Measurements from ENCODE around the gene ANKRD6. TPM values are rescaled to one million over a fixed set of nuclear protein-coding genes. Genes with fewer than 3 reads are reported as not detected.
A peak's percentile ranks its signal among the peaks of the same experiment; 100 is the strongest.

ANKRD6 gene
- total and polyA plus RNA-seq, 3 experiments from 2014 or later = 2.8 to 3.4 (median 3.0) TPM

DNA sequence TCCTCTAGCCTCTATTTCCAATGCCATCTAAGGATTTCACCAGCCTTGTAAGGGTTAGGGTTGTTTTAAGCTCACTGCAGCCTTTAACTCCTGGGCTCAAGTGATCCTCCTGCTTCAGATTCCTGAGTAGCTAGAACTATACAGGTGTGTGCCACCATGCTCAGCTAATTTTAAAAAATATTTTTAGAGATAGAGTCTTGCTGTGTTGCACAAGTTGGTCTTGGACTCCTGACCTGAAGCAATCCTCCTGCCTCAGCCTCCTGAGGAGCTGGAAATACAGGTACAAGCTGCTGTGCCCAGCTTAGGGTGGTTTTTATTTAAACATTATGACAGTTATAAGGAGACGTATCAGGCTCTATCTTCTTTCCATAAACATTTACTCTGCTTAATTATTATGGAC lies 26.5 kb downstream of the ANKRD6 start:
- Mint-ChIP-seq H3K4me1 (no peaks in the 10 kb centered on the region), H3K27ac (no peak overlapping the region), H3K4me3 (no peak overlapping the region), H3K9me3 (peaks cover 0 to 7% (median 4%) of the 10 kb centered on the region in 5 donors), H3K36me3 (peaks cover 0 to 14% (median 3%) of the 10 kb centered on the region in 3 donors), H3K27me3 (peaks cover 0 to 3% of the 10 kb centered on the region in 2 donors)
- H3K4me3 ChIP-seq (ENCODE audit: low read length) = no peak overlapping the region
- no peak for DNase-seq
- ChIA-PET CTCF (no interaction called here), POLR2A (interaction anchor here (0.6 kb wide), 1 partner anchor 552 kb away, joined by 3 read pairs; no protein-coding TSS in a partner anchor)
- no peak overlapping the region for H3K27ac ChIP-seq (ENCODE audit: low read depth, low read length)
- no peaks in the 10 kb centered on the region for H3K4me1 ChIP-seq (ENCODE audit: insufficient read depth, low read length)
- H3K27me3 ChIP-seq (ENCODE audit: insufficient read depth, low read length, poor library complexity, severe bottlenecking) = no peaks in the 10 kb centered on the region
- H3K9me3 ChIP-seq (ENCODE audit: low read length) = no peaks in the 10 kb centered on the region
- H3K36me3 ChIP-seq (ENCODE audit: insufficient read depth, low read length) = no peaks in the 10 kb centered on the region

DNA sequence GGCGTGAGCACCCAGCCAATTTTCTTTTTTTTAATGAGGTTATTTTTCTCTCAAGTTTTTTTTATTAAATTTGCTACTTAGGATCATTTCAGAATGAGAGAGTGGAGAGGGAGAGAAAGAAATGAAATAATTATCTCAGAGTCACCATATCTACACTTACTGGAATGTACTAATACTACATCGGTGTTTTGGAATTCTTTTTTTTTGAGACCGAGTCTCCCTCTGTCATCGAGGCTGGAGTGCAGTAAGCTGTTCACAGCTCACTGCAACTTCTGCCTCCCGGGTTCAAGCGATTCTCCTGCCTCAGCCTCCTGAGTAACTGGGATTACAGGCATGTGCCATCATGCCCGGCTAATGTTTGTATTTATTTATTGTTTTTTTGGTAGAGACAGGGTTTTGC lies 27.8 kb downstream of the ANKRD6 start:
- no peaks in the 10 kb centered on the region for H3K36me3 ChIP-seq (ENCODE audit: insufficient read depth, low read length)
- CTCF ChIA-PET = interaction anchor here (0.5 kb wide), 1 partner anchor 40 kb away, joined by 3 read pairs; no protein-coding TSS in a partner anchor
- H3K4me3 ChIP-seq (ENCODE audit: low read length) = no peak overlapping the region
- H3K9me3 Mint-ChIP-seq = peaks cover 0 to 5% (median 4%) of the 10 kb centered on the region in 5 donors
- no peak overlapping the region for H3K27ac ChIP-seq (ENCODE audit: low read depth, low read length)
- H3K27me3 Mint-ChIP-seq = peaks cover 0 to 5% of the 10 kb centered on the region in 2 donors
- no peaks in the 10 kb centered on the region for H3K9me3 ChIP-seq (ENCODE audit: low read length)
- no peaks in the 10 kb centered on the region for H3K4me1 ChIP-seq (ENCODE audit: insufficient read depth, low read length)
- no peak for DNase-seq
- peaks cover 0 to 10% (median 3%) of the 10 kb centered on the region in 3 donors for H3K36me3 Mint-ChIP-seq
- H3K27ac Mint-ChIP-seq = no peak overlapping the region
- H3K27me3 ChIP-seq (ENCODE audit: insufficient read depth, low read length, poor library complexity, severe bottlenecking) = no peaks in the 10 kb centered on the region
- no peaks in the 10 kb centered on the region for H3K4me1 Mint-ChIP-seq
- no peak overlapping the region for H3K4me3 Mint-ChIP-seq
- POLR2A ChIA-PET = no interaction called here

DNA sequence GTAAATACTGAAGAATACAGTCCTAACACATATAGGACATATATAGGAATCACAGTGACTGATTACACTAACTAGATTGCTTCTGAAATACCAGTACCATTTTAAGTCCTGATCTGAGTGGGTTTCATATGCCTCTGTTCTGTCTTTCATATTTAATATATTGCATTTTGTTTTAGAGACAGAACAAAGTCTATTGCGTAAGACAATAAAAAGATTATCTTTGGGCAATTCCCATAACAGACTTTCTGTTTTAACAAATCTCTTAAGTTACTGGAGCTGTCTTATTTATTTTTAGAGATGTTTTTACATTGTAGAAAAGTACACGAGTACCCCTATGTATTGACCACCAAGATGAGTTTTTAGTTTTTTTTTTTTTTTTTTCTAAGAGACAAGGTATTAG lies 29.6 kb downstream of the ANKRD6 start:
- no peak for DNase-seq
- Histone ChIP-seq H3K4me3 (ENCODE audit: low read length) (no peak overlapping the region), H3K9me3 (ENCODE audit: low read length) (no peaks in the 10 kb centered on the region), H3K36me3 (ENCODE audit: insufficient read depth, low read length) (no peaks in the 10 kb centered on the region), H3K27me3 (ENCODE audit: insufficient read depth, low read length, poor library complexity, severe bottlenecking) (no peaks in the 10 kb centered on the region), H3K4me1 (ENCODE audit: insufficient read depth, low read length) (no peaks in the 10 kb centered on the region), H3K27ac (ENCODE audit: low read depth, low read length) (no peak overlapping the region)
- H3K4me3 Mint-ChIP-seq = no peak overlapping the region
- H3K27ac Mint-ChIP-seq = no peak overlapping the region
- CTCF ChIA-PET = no interaction called here
- H3K9me3 Mint-ChIP-seq = no peaks in the 10 kb centered on the region
- H3K36me3 Mint-ChIP-seq = no peaks in the 10 kb centered on the region
- peaks cover 0 to 6% of the 10 kb centered on the region in 2 donors for H3K27me3 Mint-ChIP-seq
- POLR2A ChIA-PET = no interaction called here
- no peaks in the 10 kb centered on the region for H3K4me1 Mint-ChIP-seq

DNA sequence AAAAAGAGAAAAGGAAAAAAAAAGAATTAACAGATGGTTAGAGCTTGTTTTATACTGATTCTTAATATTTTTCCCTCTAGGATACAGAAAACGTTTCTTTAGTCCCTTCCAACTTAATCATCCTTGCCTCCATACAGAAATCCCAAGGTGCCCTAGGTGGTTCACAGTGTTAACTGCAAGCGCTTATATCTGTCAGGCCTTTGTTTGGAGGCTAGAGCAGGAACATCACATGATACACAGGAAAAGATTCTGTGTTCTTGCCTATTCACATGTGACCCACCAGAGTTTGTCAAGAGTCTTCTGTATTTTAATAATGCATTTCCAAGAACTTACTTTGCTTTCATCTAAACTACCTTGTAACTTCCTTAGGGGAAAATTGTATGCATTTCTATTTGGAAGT lies 31.3 kb downstream of the ANKRD6 start:
- Mint-ChIP-seq H3K9me3 (no peaks in the 10 kb centered on the region), H3K4me3 (no peak overlapping the region), H3K36me3 (no peaks in the 10 kb centered on the region), H3K27me3 (peaks cover 0 to 9% of the 10 kb centered on the region in 2 donors), H3K4me1 (no peaks in the 10 kb centered on the region), H3K27ac (no peak overlapping the region)
- no peak for DNase-seq
- Histone ChIP-seq H3K4me1 (ENCODE audit: insufficient read depth, low read length) (no peaks in the 10 kb centered on the region), H3K9me3 (ENCODE audit: low read length) (no peaks in the 10 kb centered on the region), H3K27me3 (ENCODE audit: insufficient read depth, low read length, poor library complexity, severe bottlenecking) (no peaks in the 10 kb centered on the region), H3K36me3 (ENCODE audit: insufficient read depth, low read length) (no peaks in the 10 kb centered on the region), H3K4me3 (ENCODE audit: low read length) (no peak overlapping the region), H3K27ac (ENCODE audit: low read depth, low read length) (no peak overlapping the region)
- ChIA-PET CTCF (no interaction called here), POLR2A (no interaction called here)

GRCh38 chr6:89467437-89467836 lies 34.5 kb downstream of the ANKRD6 start:
- Mint-ChIP-seq H3K27me3 (peaks cover 0 to 9% of the 10 kb centered on the region in 2 donors), H3K27ac (no peak overlapping the region), H3K4me3 (no peak overlapping the region), H3K9me3 (no peaks in the 10 kb centered on the region), H3K4me1 (no peaks in the 10 kb centered on the region), H3K36me3 (no peaks in the 10 kb centered on the region)
- POLR2A ChIA-PET = no interaction called here
- no peak for DNase-seq
- H3K4me1 ChIP-seq (ENCODE audit: insufficient read depth, low read length) = no peaks in the 10 kb centered on the region
- H3K27ac ChIP-seq (ENCODE audit: low read depth, low read length) = no peak overlapping the region
- H3K27me3 ChIP-seq (ENCODE audit: insufficient read depth, low read length, poor library complexity, severe bottlenecking) = no peaks in the 10 kb centered on the region
- no peak overlapping the region for H3K4me3 ChIP-seq (ENCODE audit: low read length)
- H3K9me3 ChIP-seq (ENCODE audit: low read length) = no peaks in the 10 kb centered on the region
- H3K36me3 ChIP-seq (ENCODE audit: insufficient read depth, low read length) = no peaks in the 10 kb centered on the region
- CTCF ChIA-PET = interaction anchor here (1.5 kb wide), 1 partner anchor 30 kb away, joined by 4 read pairs; no protein-coding TSS in a partner anchor

DNA sequence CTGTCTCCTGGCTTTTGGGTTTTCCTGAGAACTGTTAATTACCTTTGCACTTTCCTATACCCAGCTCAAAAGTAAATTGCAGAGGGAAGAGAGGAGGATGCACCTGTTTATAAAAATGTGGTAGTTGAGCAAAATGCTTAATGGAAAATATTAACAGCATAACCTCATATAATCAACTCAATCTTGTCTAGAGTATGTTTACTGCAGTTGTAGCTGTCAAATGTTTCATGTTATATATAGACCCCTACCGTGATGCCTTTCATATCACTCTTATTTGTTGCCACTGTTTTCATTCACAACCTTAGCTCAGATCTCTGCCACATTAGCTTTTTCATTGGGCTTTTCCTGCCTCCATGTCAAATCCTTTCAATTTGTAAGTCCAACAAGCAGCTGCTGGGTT lies 36.0 kb downstream of the ANKRD6 start:
- Histone ChIP-seq H3K4me1 (ENCODE audit: insufficient read depth, low read length) (no peaks in the 10 kb centered on the region), H3K9me3 (ENCODE audit: low read length) (no peaks in the 10 kb centered on the region), H3K27ac (ENCODE audit: low read depth, low read length) (no peak overlapping the region), H3K27me3 (ENCODE audit: insufficient read depth, low read length, poor library complexity, severe bottlenecking) (no peaks in the 10 kb centered on the region), H3K4me3 (ENCODE audit: low read length) (no peak overlapping the region), H3K36me3 (ENCODE audit: insufficient read depth, low read length) (no peaks in the 10 kb centered on the region)
- H3K9me3 Mint-ChIP-seq = no peaks in the 10 kb centered on the region
- ChIA-PET POLR2A (interaction anchor here (0.6 kb wide), 1 partner anchor 144 kb away, joined by 3 read pairs; no protein-coding TSS in a partner anchor), CTCF (interaction anchor here (1.3 kb wide), 1 partner anchor 35 kb away, joined by 3 read pairs; no protein-coding TSS in a partner anchor)
- peaks cover 3 to 6% (median 3%) of the 10 kb centered on the region in 3 donors for H3K4me1 Mint-ChIP-seq
- DNase-seq = no peak
- no peaks in the 10 kb centered on the region for H3K36me3 Mint-ChIP-seq
- H3K4me3 Mint-ChIP-seq = no peak overlapping the region
- peaks cover 0 to 9% of the 10 kb centered on the region in 2 donors for H3K27me3 Mint-ChIP-seq
- peak overlapping the region in 1 of 8 donors; percentile 67 for H3K27ac Mint-ChIP-seq

DNA sequence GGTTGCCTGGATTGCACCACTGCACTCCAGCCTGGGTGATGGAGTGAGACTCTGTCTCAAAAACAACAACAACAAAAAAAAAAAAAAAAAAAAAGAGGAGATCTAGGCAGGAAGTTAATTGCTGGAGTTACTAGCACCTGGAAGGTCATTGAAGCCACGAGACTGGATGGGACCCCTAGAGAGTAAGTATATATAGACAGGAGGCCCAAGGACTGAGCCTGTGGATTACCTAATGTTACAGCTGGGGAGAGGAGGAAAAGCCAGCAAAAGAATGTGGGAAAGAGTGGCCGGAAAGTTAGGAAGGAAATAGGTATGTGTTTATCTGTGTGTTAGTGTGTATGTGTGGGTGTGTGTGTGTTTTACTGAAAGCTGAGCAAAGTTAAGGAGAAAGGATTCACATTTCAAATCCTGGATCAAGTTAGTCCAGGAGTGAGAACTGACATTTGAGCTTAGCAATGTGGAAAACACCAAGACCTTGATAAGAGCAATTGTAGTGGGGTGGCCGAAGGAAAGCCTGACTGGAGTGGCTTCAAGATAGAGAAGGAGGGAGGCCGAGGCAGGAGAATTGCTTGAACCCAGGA lies 38.4 kb downstream of the ANKRD6 start:
- Mint-ChIP-seq H3K9me3 (no peaks in the 10 kb centered on the region), H3K4me1 (peaks cover 19 to 24% (median 24%) of the 10 kb centered on the region in 3 donors)
- CTCF ChIA-PET = interaction anchor here (0.8 kb wide), 1 partner anchor 39 kb away, joined by 4 read pairs; no protein-coding TSS in a partner anchor

GRCh38 chr6:89475101-89475500 lies 42.1 kb downstream of the ANKRD6 start:
- Mint-ChIP-seq H3K4me1 (peaks cover 19 to 24% (median 24%) of the 10 kb centered on the region in 3 donors), H3K36me3 (no peaks in the 10 kb centered on the region), H3K27me3 (no peaks in the 10 kb centered on the region), H3K4me3 (peak overlapping the region in 6 of 7 donors; percentile 44 to 83 (median 55)), H3K9me3 (no peaks in the 10 kb centered on the region), H3K27ac (peak overlapping the region in 4 of 8 donors; percentile 28 to 82 (median 67))
- Histone ChIP-seq H3K27me3 (ENCODE audit: insufficient read depth, low read length, poor library complexity, severe bottlenecking) (no peaks in the 10 kb centered on the region), H3K27ac (ENCODE audit: low read depth, low read length) (no peak overlapping the region), H3K4me1 (ENCODE audit: insufficient read depth, low read length) (peaks cover 17% of the 10 kb centered on the region), H3K4me3 (ENCODE audit: low read length) (no peak overlapping the region), H3K36me3 (ENCODE audit: insufficient read depth, low read length) (no peaks in the 10 kb centered on the region), H3K9me3 (ENCODE audit: low read length) (no peaks in the 10 kb centered on the region)
- DNase-seq = no peak
- CTCF ChIA-PET = no interaction called here
- POLR2A ChIA-PET = interaction anchor here (1.1 kb wide), 1 partner anchor 43 kb away, joined by 3 read pairs; the partner anchor contains the start of gene ANKRD6

More for the DNA sequence above, 38.4 kb downstream of the ANKRD6 start:
- peak overlapping the region in 2 of 8 donors; percentile 2 to 43 for H3K27ac Mint-ChIP-seq
- Histone ChIP-seq H3K27ac (ENCODE audit: low read depth, low read length) (no peak overlapping the region), H3K9me3 (ENCODE audit: low read length) (no peaks in the 10 kb centered on the region), H3K4me3 (ENCODE audit: low read length) (no peak overlapping the region), H3K36me3 (ENCODE audit: insufficient read depth, low read length) (no peaks in the 10 kb centered on the region), H3K27me3 (ENCODE audit: insufficient read depth, low read length, poor library complexity, severe bottlenecking) (no peaks in the 10 kb centered on the region), H3K4me1 (ENCODE audit: insufficient read depth, low read length) (peaks cover 17% of the 10 kb centered on the region)
- POLR2A ChIA-PET = interaction anchor here (0.6 kb wide), 1 partner anchor 305 kb away, joined by 10 read pairs; no protein-coding TSS in a partner anchor
- no peaks in the 10 kb centered on the region for H3K36me3 Mint-ChIP-seq
- peak overlapping the region in 1 of 7 donors; percentile 32 for H3K4me3 Mint-ChIP-seq
- peaks cover 0 to 4% of the 10 kb centered on the region in 2 donors for H3K27me3 Mint-ChIP-seq
- no peak for DNase-seq

Measured in CD8-positive, alpha-beta memory T cell (primary cell).